HCT116 (cell line): Measurements from ENCODE around the gene THAP10. TPM values are rescaled to one million over a fixed set of nuclear protein-coding genes. Genes with fewer than 3 reads are reported as not detected.

Experiments
- ATAC-seq: fragments of 200-7000 bp; cut with Tn5 transposase; 2 replicates; pipeline ENCODE4 v1.9.1; 2020; ENCODE audit warnings: mild to moderate bottlenecking, moderate library complexity
- BruUV-seq: library from RNA; stranded (reverse); fragments of 400-500 nt; replicated peaks from 2 replicates; lab custom pipeline; 2021; lab: Mats Ljungman, UMichigan
- CTCF ChIA-PET: fragments of 300-600 bp; sonication (Branson Sonifier 250); formaldehyde crosslinking; loops from one replicate; lab custom pipeline; 2021; ENCODE audit warnings: antibody characterized with exemption; lab: Charles Lee
- POLR2A ChIA-PET: fragments of 300-600, 350-600 bp; sonication (Branson Sonifier 250); formaldehyde crosslinking; loops from one replicate; lab custom pipeline; 2021; ENCODE audit warnings: antibody characterized with exemption; lab: Charles Lee
- RAD21 ChIA-PET, 2 experiments: fragments of 300-600 bp; sonication (Branson Sonifier 250); formaldehyde crosslinking; loops; one replicate each; lab custom pipeline; 2023; ENCODE audit warnings: low total read pairs in 2 of 2; ENCODE audit not compliant: uncharacterized antibody in 2 of 2, unreplicated experiment in 2 of 2, low non-redundant PET in 1 of 2; lab: Charles Lee
- DNase-seq: peaks from one replicate; pipeline ENCODE4 v3.0.0-alpha.2; 2010; ENCODE audit warnings: low read depth, low spot score
- H2AFZ ChIP-seq: fragments of 200-600 bp; shearing (Covaris generic), sonication (generic); 2 replicates; pipeline ENCODE4 v1.6.1; 2017; ENCODE audit warnings: low read depth, mixed run types, mixed read lengths, antibody characterized with exemption, low read length; ENCODE audit not compliant: poor library complexity, severe bottlenecking
- H3K27ac ChIP-seq: 2 replicates; pipeline ENCODE4 v1.5.1; 2012; ENCODE audit warnings: low read depth, low read length
- H3K27me3 ChIP-seq: fragments of 200-600 bp; sonication (generic); 2 replicates; pipeline ENCODE4 v1.6.1; 2016; ENCODE audit warnings: mixed run types, low read length, mixed read lengths; ENCODE audit not compliant: insufficient read depth
- H3K36me3 ChIP-seq, 2 experiments: fragments of 200-500 bp in 1 of 2; fragments of 200-600 bp in 1 of 2; sonication (Bioruptor generic) in 1 of 2; sonication (generic) in 1 of 2; 2 replicates each; pipeline versions ENCODE4 v1.5.1 to v1.6.1; 2014 to 2016; ENCODE audit warnings: low read length in 2 of 2, inconsistent platforms in 1 of 2, mixed read lengths in 1 of 2, mixed run types in 1 of 2; ENCODE audit not compliant: insufficient read depth in 2 of 2, control insufficient read depth in 1 of 2
- H3K4me1 ChIP-seq, 2 experiments: fragments of 200-600 bp in 1 of 2; sonication (generic) in 1 of 2; 2 replicates each; pipeline versions ENCODE4 v1.5.1 to v1.6.1; 2012 to 2017; ENCODE audit warnings: low read length in 2 of 2, inconsistent platforms in 1 of 2, mild to moderate bottlenecking in 1 of 2, mixed read lengths in 1 of 2, mixed run types in 1 of 2, moderate library complexity in 1 of 2; ENCODE audit not compliant: insufficient read depth in 2 of 2, control insufficient read depth in 1 of 2
- H3K4me2 ChIP-seq: fragments of 200-600 bp; sonication (generic); 2 replicates; pipeline ENCODE4 v1.6.1; 2017; ENCODE audit warnings: mixed run types, low read length, mixed read lengths
- H3K4me3 ChIP-seq, 2 experiments: fragments of 200-600 bp in 1 of 2; sonication (generic) in 1 of 2; replicated peaks in 1 of 2; 2 replicates each; pipeline ENCODE4 v1.5.1; 2011 to 2016; ENCODE audit warnings: low read length in 2 of 2, control low read depth in 1 of 2, low read depth in 1 of 2, mild to moderate bottlenecking in 1 of 2, mixed read lengths in 1 of 2, mixed run types in 1 of 2
- H3K79me2 ChIP-seq: fragments of 200-600 bp; sonication (generic); 2 replicates; pipeline ENCODE4 v1.6.1; 2017; ENCODE audit warnings: mild to moderate bottlenecking, mixed run types, low read length, moderate library complexity, mixed read lengths; ENCODE audit not compliant: insufficient read depth
- H3K9ac ChIP-seq: fragments of 200-600 bp; sonication (generic); 2 replicates; pipeline ENCODE4 v1.6.1; 2016; ENCODE audit warnings: low read length, mixed read lengths
- H3K9me2 ChIP-seq: fragments of 200-600 bp; sonication (generic), shearing (Covaris generic); 2 replicates; pipeline ENCODE4 v1.6.1; 2017; ENCODE audit warnings: mixed run types, mild to moderate bottlenecking, moderate library complexity; ENCODE audit not compliant: insufficient read depth
- H3K9me3 ChIP-seq, 2 experiments: fragments of 200-500 bp in 1 of 2; fragments of 200-600 bp in 1 of 2; sonication (Bioruptor generic) in 1 of 2; sonication (generic) in 1 of 2; 2 replicates each; pipeline ENCODE4 v1.6.1; 2014 to 2017; ENCODE audit warnings: low read length in 2 of 2, mixed read lengths in 2 of 2, inconsistent platforms in 1 of 2, low read depth in 1 of 2, mild to moderate bottlenecking in 1 of 2, mixed run types in 1 of 2, moderate library complexity in 1 of 2; ENCODE audit not compliant: control insufficient read depth in 1 of 2, insufficient read depth in 1 of 2
- H4K20me1 ChIP-seq: fragments of 200-600 bp; sonication (generic), shearing (Covaris generic); 2 replicates; pipeline ENCODE4 v1.6.1; 2017; ENCODE audit warnings: mixed run types, mild to moderate bottlenecking, moderate library complexity; ENCODE audit not compliant: insufficient read depth
- ATF3 ChIP-seq: IDR thresholded peaks from 2 replicates; pipeline ENCODE4 v1.6.1; 2012
- CEBPB ChIP-seq: IDR thresholded peaks from 2 replicates; pipeline ENCODE4 v1.6.1; 2012; ENCODE audit warnings: low read depth
- EGR1 ChIP-seq: IDR thresholded peaks from 2 replicates; pipeline ENCODE4 v1.6.1; 2012; ENCODE audit warnings: low read depth
- ELF1 ChIP-seq: IDR thresholded peaks from 2 replicates; pipeline ENCODE4 v1.6.1; 2012; ENCODE audit warnings: low read depth, borderline replicate concordance
- EZH2 ChIP-seq: fragments of 200-600 bp; sonication (generic); IDR thresholded peaks from 2 replicates; pipeline ENCODE4 v1.6.1; 2017; ENCODE audit warnings: antibody characterized with exemption, mixed run types
- EZH2phosphoT487 ChIP-seq: fragments of 200-600 bp; IDR thresholded peaks from 2 replicates; pipeline ENCODE4 v1.6.1; 2018; ENCODE audit warnings: antibody characterized with exemption, borderline replicate concordance
- JUND ChIP-seq: IDR thresholded peaks from 2 replicates; pipeline ENCODE4 v1.6.1; 2012
- POLR2A ChIP-seq: IDR thresholded peaks from 2 replicates; pipeline ENCODE4 v1.7.0; 2011; ENCODE audit warnings: borderline replicate concordance; ENCODE audit not compliant: insufficient read depth, insufficient read length; ENCODE audit errors: extremely low read depth
- RAD21 ChIP-seq: IDR thresholded peaks from 2 replicates; pipeline ENCODE4 v1.6.1; 2012; ENCODE audit warnings: low read depth, mild to moderate bottlenecking
- REST ChIP-seq: IDR thresholded peaks from 2 replicates; pipeline ENCODE4 v1.6.1; 2012; ENCODE audit warnings: low read depth
- SIN3A ChIP-seq: IDR thresholded peaks from 2 replicates; pipeline ENCODE4 v1.6.1; 2012; ENCODE audit warnings: low read depth
- SP1 ChIP-seq: IDR thresholded peaks from 2 replicates; pipeline ENCODE4 v1.6.1; 2012; ENCODE audit warnings: low read depth
- SRF ChIP-seq: IDR thresholded peaks from 2 replicates; pipeline ENCODE4 v1.6.1; 2012; ENCODE audit warnings: low read depth
- TCF7L2 ChIP-seq: IDR thresholded peaks from 2 replicates; pipeline ENCODE4 v1.7.0; 2011; ENCODE audit warnings: borderline replicate concordance, inconsistent platforms; ENCODE audit not compliant: insufficient read depth, insufficient read length; ENCODE audit errors: extremely low read depth
- YY1 ChIP-seq: IDR thresholded peaks from 2 replicates; pipeline ENCODE4 v1.6.1; 2011; ENCODE audit warnings: low read length, low read depth, moderate library complexity, mild to moderate bottlenecking; ENCODE audit not compliant: insufficient replicate concordance; ENCODE audit errors: extremely low read depth
- ZBTB33 ChIP-seq: IDR thresholded peaks from 2 replicates; pipeline ENCODE4 v1.6.1; 2011; ENCODE audit warnings: mild to moderate bottlenecking, low read length, moderate library complexity; ENCODE audit not compliant: insufficient replicate concordance; ENCODE audit errors: extremely low read depth
- ZFX ChIP-seq: fragments of 450-650 bp; IDR thresholded peaks from 2 replicates; pipeline ENCODE4 v1.6.1; 2017
- intact Hi-C: fragments of 100-400 bp; cut with micrococcal nuclease; formaldehyde crosslinking; loops from 2 replicates; pipeline ENCODE4 v1.10.0; 2022
- total RNA-seq: library from RNA; stranded (reverse); gene quantifications from one replicate; pipeline ENCODE4 v1.2.1, GENCODE V29; 2021; ENCODE audit not compliant: unreplicated experiment
- TF ChIP-seq, protein P1 (sequence below): IDR thresholded peaks from 2 replicates; pipeline ENCODE4 v1.6.1; 2012
- TF ChIP-seq, protein P2 (sequence below), 3 experiments: fragments of 200-600 bp in 1 of 3; sonication (generic) in 1 of 3; IDR thresholded peaks in 2 of 3; conservative IDR thresholded peaks in 1 of 3; 2 replicates each; pipeline ENCODE4 v1.5.1; 2012 to 2017; ENCODE audit warnings: low read depth in 2 of 3, low read length in 2 of 3, antibody characterized with exemption in 1 of 3, borderline replicate concordance in 1 of 3, control low read depth in 1 of 3, mild to moderate bottlenecking in 1 of 3, mixed read lengths in 1 of 3, mixed run types in 1 of 3, moderate library complexity in 1 of 3; ENCODE audit not compliant: insufficient read depth in 1 of 3

THAP10 gene
- total RNA-seq, 1 experiment from 2014 or later, result 2.8 TPM

- H4K20me1 ChIP-seq, result no peaks in the 10 kb centered on the region
- no peak for ATAC-seq
- H3K4me2 ChIP-seq, result no peak overlapping the region
- no peaks in the 10 kb centered on the region for H3K9me2 ChIP-seq
- no TSS peak for BruUV-seq
- H3K4me1 ChIP-seq, result peaks cover 8 to 11% of the 10 kb centered on the region in 2 experiments; a peak in 3 of 4 replicates
- no peak for TF ChIP-seq ZBTB33
- no peak for TF ChIP-seq EGR1
- no peak for TF ChIP-seq JUND
- TF ChIP-seq SP1, result no peak
- TF ChIP-seq SIN3A, result no peak
- TF ChIP-seq EZH2, result no peak
- TF ChIP-seq CEBPB, result no peak
- TF ChIP-seq RAD21, result no peak
- no peak for TF ChIP-seq POLR2A
- TF ChIP-seq TCF7L2, result no peak
- no peak for TF ChIP-seq ELF1
- no peak for TF ChIP-seq SRF
- no peak for TF ChIP-seq ATF3
- TF ChIP-seq YY1, result no peak
- TF ChIP-seq REST, result no peak
- TF ChIP-seq, protein P1, sequence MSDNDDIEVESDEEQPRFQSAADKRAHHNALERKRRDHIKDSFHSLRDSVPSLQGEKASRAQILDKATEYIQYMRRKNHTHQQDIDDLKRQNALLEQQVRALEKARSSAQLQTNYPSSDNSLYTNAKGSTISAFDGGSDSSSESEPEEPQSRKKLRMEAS, result no peak
- no peak for TF ChIP-seq ZFX
- TF ChIP-seq EZH2phosphoT487, result no peak
- TF ChIP-seq, protein P2, sequence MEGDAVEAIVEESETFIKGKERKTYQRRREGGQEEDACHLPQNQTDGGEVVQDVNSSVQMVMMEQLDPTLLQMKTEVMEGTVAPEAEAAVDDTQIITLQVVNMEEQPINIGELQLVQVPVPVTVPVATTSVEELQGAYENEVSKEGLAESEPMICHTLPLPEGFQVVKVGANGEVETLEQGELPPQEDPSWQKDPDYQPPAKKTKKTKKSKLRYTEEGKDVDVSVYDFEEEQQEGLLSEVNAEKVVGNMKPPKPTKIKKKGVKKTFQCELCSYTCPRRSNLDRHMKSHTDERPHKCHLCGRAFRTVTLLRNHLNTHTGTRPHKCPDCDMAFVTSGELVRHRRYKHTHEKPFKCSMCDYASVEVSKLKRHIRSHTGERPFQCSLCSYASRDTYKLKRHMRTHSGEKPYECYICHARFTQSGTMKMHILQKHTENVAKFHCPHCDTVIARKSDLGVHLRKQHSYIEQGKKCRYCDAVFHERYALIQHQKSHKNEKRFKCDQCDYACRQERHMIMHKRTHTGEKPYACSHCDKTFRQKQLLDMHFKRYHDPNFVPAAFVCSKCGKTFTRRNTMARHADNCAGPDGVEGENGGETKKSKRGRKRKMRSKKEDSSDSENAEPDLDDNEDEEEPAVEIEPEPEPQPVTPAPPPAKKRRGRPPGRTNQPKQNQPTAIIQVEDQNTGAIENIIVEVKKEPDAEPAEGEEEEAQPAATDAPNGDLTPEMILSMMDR (IDR thresholded peaks at IDR 0.05 in 2 of 3, conservative IDR thresholded peaks at IDR 0.05 in 1 of 3; ENCODE audit: borderline replicate concordance in 1 of 3, insufficient read depth in 1 of 3, low read depth in 2 of 3, low read length in 2 of 3), result no peak
- peaks cover 10 to 14% of the 10 kb centered on the region in 2 experiments; a peak in 2 of 4 replicates for H3K9me3 ChIP-seq
- H3K9ac ChIP-seq, result no peak overlapping the region
- CTCF ChIA-PET, result no interaction called here
- H2AFZ ChIP-seq, result no peak overlapping the region
- no peak for DNase-seq
- no peak overlapping the region for H3K27ac ChIP-seq
- H3K27me3 ChIP-seq, result no peaks in the 10 kb centered on the region
- RAD21 ChIA-PET, result no interaction called here
- H3K4me3 ChIP-seq, result no peak overlapping the region
- POLR2A ChIA-PET, result no interaction called here
- H3K36me3 ChIP-seq, result no peaks in the 10 kb centered on the region
- H3K79me2 ChIP-seq, result no peaks in the 10 kb centered on the region
- intact Hi-C loops, result no loop called here
Observed at GRCh38 chr15:70906842-70907241, 14.6 kb upstream of the THAP10 start.
